Neural crest cell (in vitro differentiated cells): ENCODE data around the gene NAPA. TPM values are rescaled to one million over a fixed set of nuclear protein-coding genes. Genes with fewer than 3 reads are reported as not detected.

Experiments
- DNase-seq: peaks from one replicate; pipeline ENCODE4 v3.0.0; 2021; ENCODE audit warnings: low read depth, mixed read lengths, low spot score
- H3K27ac Mint-ChIP-seq: one replicate; pipeline ENCODE4 v1.8.0; 2021; ENCODE audit warnings: mild to moderate bottlenecking, mixed read lengths; ENCODE audit not compliant: unreplicated experiment
- H3K27me3 Mint-ChIP-seq: 2 replicates; pipeline ENCODE4 v1.8.0; 2021; ENCODE audit warnings: low read depth, mild to moderate bottlenecking, mixed read lengths
- H3K36me3 Mint-ChIP-seq: 2 replicates; pipeline ENCODE4 v1.8.0; 2021; ENCODE audit warnings: low read depth, mild to moderate bottlenecking, mixed read lengths
- H3K4me1 Mint-ChIP-seq: 2 replicates; pipeline ENCODE4 v1.8.0; 2021; ENCODE audit warnings: mixed read lengths
- H3K4me3 Mint-ChIP-seq: one replicate; pipeline ENCODE4 v1.8.0; 2021; ENCODE audit warnings: mild to moderate bottlenecking, mixed read lengths
- H3K9me3 Mint-ChIP-seq: 2 replicates; pipeline ENCODE4 v1.8.0; 2021; ENCODE audit warnings: mixed read lengths
- CTCF ChIP-seq: fragments of 200-600 bp; sonication (generic); conservative IDR thresholded peaks from 2 replicates; pipeline ENCODE4 v1.5.0; 2021; ENCODE audit warnings: antibody characterized with exemption, mild to moderate bottlenecking
- total RNA-seq: library from RNA; stranded (reverse); gene quantifications from 2 replicates; pipeline ENCODE4 v1.2.1, GENCODE V29; 2021

Gene NAPA
- total RNA-seq, 1 donor from 2014 or later, result 67.2 TPM

GRCh38 chr19:47464675-47465419 is 50.0 kb downstream of the NAPA start:
- no peak for TF ChIP-seq CTCF
- Mint-ChIP-seq H3K27ac (no peak overlapping the region), H3K4me1 (no peaks in the 10 kb centered on the region), H3K4me3 (no peak overlapping the region), H3K36me3 (no peaks in the 10 kb centered on the region), H3K27me3 (peaks cover 61% of the 10 kb centered on the region), H3K9me3 (no peaks in the 10 kb centered on the region)
- no peak for DNase-seq

GRCh38 chr19:47461876-47462275 is 53.0 kb downstream of the NAPA start:
- Mint-ChIP-seq H3K27ac (no peak overlapping the region), H3K9me3 (no peaks in the 10 kb centered on the region), H3K27me3 (peaks cover 33% of the 10 kb centered on the region), H3K36me3 (no peaks in the 10 kb centered on the region), H3K4me3 (no peak overlapping the region), H3K4me1 (no peaks in the 10 kb centered on the region)
- no peak for DNase-seq
- TF ChIP-seq CTCF, result no peak

- DNase-seq, result no peak
- Mint-ChIP-seq H3K27ac (no peak overlapping the region), H3K4me3 (no peak overlapping the region), H3K9me3 (peaks cover 3% of the 10 kb centered on the region), H3K27me3 (peaks cover 35% of the 10 kb centered on the region), H3K4me1 (no peaks in the 10 kb centered on the region), H3K36me3 (no peaks in the 10 kb centered on the region)
- TF ChIP-seq CTCF, result no peak
Observed at GRCh38 chr19:47459477-47459876, 55.4 kb downstream of the NAPA start.

GRCh38 chr19:47458672-47459071 is 56.2 kb downstream of the NAPA start:
- TF ChIP-seq CTCF, result no peak
- H3K27me3 Mint-ChIP-seq, result peaks cover 38% of the 10 kb centered on the region
- H3K36me3 Mint-ChIP-seq, result no peaks in the 10 kb centered on the region
- H3K27ac Mint-ChIP-seq, result no peak overlapping the region
- peaks cover 3% of the 10 kb centered on the region for H3K9me3 Mint-ChIP-seq
- H3K4me1 Mint-ChIP-seq, result no peaks in the 10 kb centered on the region
- no peak overlapping the region for H3K4me3 Mint-ChIP-seq
- DNase-seq, result no peak

- no peak for DNase-seq
- H3K27ac Mint-ChIP-seq, result no peak overlapping the region
- peaks cover 3% of the 10 kb centered on the region for H3K9me3 Mint-ChIP-seq
- H3K36me3 Mint-ChIP-seq, result no peaks in the 10 kb centered on the region
- TF ChIP-seq CTCF, result no peak
- no peaks in the 10 kb centered on the region for H3K4me1 Mint-ChIP-seq
- peaks cover 45% of the 10 kb centered on the region for H3K27me3 Mint-ChIP-seq
- no peak overlapping the region for H3K4me3 Mint-ChIP-seq
Observed at GRCh38 chr19:47456721-47457474, 58.0 kb downstream of the NAPA start.
